GM12875 (cell line): ENCODE measurements around the gene TREML2.
"Not testable (repeated sequence)": the region's sequence is repeated elsewhere in the genome, so short reads cannot be mapped to it uniquely, and the experiment has no call there.

Experiments
- H3K4me3 ChIP-seq: one replicate; pipeline ENCODE4 v1.5.1; 2011; ENCODE audit warnings: low read depth, low read length, control low read depth
- CTCF ChIP-seq: IDR thresholded peaks from 2 replicates; pipeline ENCODE4 v1.5.1; 2011; ENCODE audit warnings: low read depth, mild to moderate bottlenecking, control low read depth, inconsistent platforms, low read length, moderate library complexity, borderline replicate concordance; ENCODE audit not compliant: insufficient read depth

The TREML2 gene

GRCh38 chr6:41200901-41201763 is at the start of gene TREML2:
TSS of gene TREML2 (minus strand) at chr6:41201149. CDS start at chr6:41201008, 141 bp downstream.
- TF ChIP-seq CTCF = no peak
- H3K4me3 ChIP-seq = no peak within 1 kb of the TSS

- TF ChIP-seq CTCF = no peak
- H3K4me3 ChIP-seq = no peak overlapping the region
These were observed 47.1 kb upstream of the TREML2 start for GRCh38 chr6:41247882-41248705.

GRCh38 chr6:41247288-41247865 is 46.4 kb upstream of the TREML2 start:
- no peak overlapping the region for H3K4me3 ChIP-seq
- TF ChIP-seq CTCF = no peak

- not testable (repeated sequence) for H3K4me3 ChIP-seq
These were observed 45.6 kb upstream of the TREML2 start for GRCh38 chr6:41246529-41246928.

GRCh38 chr6:41239467-41240159 is 38.7 kb upstream of the TREML2 start:
- no peak overlapping the region for H3K4me3 ChIP-seq
- TF ChIP-seq CTCF = no peak

- TF ChIP-seq CTCF = no peak
- H3K4me3 ChIP-seq = no peak overlapping the region
These were observed 36.2 kb upstream of the TREML2 start for GRCh38 chr6:41237128-41237527.

GRCh38 chr6:41236276-41236675 is 35.3 kb upstream of the TREML2 start:
- TF ChIP-seq CTCF = no peak
- H3K4me3 ChIP-seq = no peak overlapping the region
